Fibroblast of villous mesenchyme (primary cell): Measurements from ENCODE around the gene RRP7A. TPM values are rescaled to one million over a fixed set of nuclear protein-coding genes. Genes with fewer than 3 reads are reported as not detected.
"Not testable (repeated sequence)": the region's sequence is repeated elsewhere in the genome, so short reads cannot be mapped to it uniquely, and the experiment has no call there.

Experiments
- DNase-seq: peaks from one replicate; pipeline ENCODE4 v3.0.0-alpha.2; 2010; ENCODE audit warnings: low read depth
- H3K4me3 ChIP-seq: 2 replicates; pipeline ENCODE4 v1.5.1; 2011; ENCODE audit warnings: low read depth, mild to moderate bottlenecking, low read length
- total RNA-seq: library from RNA; depleted of rRNA; stranded (reverse); fragments of >200 nt; gene quantifications from 2 replicates; pipeline ENCODE4 v1.2.3, GENCODE V29; 2012
- TF ChIP-seq, protein P1 (sequence below): IDR thresholded peaks from 2 replicates; pipeline ENCODE4 v1.5.1; 2012; ENCODE audit warnings: low read depth, mild to moderate bottlenecking, low read length; ENCODE audit not compliant: insufficient read depth

RRP7A gene, protein sequence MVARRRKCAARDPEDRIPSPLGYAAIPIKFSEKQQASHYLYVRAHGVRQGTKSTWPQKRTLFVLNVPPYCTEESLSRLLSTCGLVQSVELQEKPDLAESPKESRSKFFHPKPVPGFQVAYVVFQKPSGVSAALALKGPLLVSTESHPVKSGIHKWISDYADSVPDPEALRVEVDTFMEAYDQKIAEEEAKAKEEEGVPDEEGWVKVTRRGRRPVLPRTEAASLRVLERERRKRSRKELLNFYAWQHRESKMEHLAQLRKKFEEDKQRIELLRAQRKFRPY
- total RNA-seq, result 24.5 and 29.8 TPM in 2 replicates

DNA sequence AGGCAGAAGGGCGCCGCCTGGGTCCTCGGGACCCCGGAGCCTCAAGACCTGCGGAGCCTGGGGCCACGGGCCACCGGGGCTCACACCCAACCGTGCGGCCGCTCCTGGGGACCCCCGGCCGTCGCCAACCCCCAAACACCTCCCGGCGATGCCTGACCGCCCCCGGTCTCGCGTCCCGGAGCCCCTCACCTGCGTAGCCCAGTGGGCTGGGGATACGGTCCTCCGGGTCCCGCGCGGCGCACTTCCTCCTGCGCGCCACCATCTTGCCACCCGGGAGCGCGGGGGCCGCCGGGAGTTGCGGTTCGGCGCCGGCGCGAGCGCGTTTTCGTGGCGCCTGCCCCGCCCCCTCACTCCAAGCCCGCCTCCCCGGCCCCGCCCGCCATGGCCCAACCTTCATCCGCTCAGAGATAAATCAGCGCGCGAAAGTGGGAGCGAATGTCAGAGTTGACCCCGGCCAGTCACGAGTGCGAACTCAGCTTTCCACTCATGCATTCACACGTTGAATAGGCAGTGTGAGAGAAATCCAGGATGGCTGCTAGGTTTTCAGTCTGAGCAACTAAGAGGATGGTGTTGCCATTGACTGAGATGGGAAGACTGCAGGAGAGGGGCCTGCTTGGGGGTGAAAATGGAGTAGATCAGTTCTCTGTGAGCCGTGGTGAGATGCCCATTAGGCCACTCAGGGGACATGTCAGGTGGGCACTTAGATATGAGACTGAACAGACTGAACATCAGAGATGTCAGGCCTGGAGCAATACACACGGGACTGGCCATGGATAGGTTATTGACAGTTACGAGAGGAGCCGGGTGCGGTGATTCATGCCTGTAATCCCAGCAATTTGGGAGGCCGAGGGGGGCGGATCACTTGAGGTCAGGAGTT is at the start of gene RRP7A:
RRP7A (minus strand) TSS at position 272 of the 877 bp plus-strand sequence; CDS start at position 262, 10 bp downstream.
- TF ChIP-seq, protein P1, sequence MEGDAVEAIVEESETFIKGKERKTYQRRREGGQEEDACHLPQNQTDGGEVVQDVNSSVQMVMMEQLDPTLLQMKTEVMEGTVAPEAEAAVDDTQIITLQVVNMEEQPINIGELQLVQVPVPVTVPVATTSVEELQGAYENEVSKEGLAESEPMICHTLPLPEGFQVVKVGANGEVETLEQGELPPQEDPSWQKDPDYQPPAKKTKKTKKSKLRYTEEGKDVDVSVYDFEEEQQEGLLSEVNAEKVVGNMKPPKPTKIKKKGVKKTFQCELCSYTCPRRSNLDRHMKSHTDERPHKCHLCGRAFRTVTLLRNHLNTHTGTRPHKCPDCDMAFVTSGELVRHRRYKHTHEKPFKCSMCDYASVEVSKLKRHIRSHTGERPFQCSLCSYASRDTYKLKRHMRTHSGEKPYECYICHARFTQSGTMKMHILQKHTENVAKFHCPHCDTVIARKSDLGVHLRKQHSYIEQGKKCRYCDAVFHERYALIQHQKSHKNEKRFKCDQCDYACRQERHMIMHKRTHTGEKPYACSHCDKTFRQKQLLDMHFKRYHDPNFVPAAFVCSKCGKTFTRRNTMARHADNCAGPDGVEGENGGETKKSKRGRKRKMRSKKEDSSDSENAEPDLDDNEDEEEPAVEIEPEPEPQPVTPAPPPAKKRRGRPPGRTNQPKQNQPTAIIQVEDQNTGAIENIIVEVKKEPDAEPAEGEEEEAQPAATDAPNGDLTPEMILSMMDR, result no peak
- peak; percentile 86 for DNase-seq

DNA sequence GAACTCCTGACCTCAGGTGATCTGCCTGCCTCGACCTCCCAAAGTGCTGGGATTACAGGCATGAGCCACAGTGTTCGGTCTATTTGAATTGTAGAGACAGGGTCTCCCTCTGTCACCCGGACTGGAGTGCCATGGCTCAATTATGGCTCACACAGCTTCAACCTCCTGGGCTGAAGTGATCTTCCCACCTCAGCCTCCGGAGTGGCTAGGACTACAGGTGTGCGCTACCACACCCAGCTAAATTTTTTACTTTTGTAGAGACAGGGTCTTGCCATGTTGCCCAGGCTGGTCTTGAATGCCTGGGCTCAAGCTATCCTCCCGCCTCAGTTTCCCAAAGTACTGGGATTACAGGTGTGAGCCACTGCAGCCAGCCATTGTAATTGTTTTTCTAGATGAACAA is 48.4 kb upstream of the RRP7A start:
- H3K4me3 ChIP-seq, DNase-seq: not testable (repeated sequence)

More for the DNA sequence above, at the start of gene RRP7A:
- H3K4me3 ChIP-seq, result peak within 1 kb of the TSS; percentile 87

DNA sequence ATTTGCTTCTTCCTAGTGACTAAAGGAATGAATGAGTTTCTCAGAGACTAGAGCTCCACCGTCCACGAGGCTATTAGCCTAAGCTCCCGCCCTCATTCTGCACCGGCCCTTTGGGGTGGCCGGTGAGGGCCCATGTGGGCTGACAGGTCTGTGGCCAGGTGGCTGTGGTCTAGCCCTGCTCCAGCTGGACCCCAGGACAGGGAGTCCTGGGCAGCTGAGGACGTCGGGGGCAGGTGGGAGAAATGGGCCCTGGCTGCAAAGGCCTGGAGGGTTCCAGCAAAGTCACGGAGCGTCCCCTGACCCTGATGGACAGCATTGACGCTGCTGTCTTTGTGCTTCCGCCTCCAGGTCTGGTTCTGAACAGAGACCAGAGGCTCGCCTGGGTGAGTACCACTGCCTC is 46.4 kb upstream of the RRP7A start:
- DNase-seq, result no peak
- no peak overlapping the region for H3K4me3 ChIP-seq
- TF ChIP-seq, protein P1, result no peak

DNA sequence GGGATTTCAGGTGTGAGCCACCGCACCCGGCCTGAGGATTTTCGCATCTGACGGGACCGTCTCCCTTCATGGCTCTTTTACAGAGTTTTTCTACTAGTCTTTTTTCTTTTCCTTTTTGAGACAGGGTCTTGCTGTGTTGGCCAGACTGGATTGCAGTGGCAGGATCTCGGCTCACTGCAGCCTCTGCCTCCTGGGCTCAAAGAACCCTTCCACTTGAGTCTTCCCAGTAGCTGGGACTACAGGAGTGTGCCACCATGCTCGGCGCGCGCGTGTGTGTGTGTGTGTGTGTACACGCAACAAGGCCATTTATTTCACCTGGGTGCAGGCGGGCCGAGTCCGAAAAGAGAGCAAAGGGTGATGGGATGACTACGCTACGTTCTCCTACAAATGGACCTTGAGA is 45.1 kb upstream of the RRP7A start:
- no peak overlapping the region for H3K4me3 ChIP-seq
- DNase-seq, result no peak
- TF ChIP-seq, protein P1, result no peak

DNA sequence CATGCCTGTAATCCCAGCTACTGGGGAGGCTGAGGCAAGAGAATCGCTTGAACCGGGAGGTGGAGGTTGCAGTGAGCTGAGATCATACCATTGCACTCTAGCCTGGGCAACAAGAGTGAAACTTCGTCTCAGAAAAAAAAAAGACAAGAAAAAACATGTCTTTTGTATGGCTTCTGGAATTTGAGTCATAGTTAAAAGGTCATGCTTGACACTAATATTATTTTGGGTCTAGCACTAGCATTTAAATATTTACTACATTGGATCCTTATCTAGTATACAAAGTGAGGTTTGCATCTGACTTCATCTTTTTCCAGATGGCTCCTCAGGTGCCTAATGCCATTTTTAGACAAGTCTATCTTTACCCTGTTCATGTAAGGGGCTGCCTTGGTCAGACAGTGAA is 44.3 kb upstream of the RRP7A start:
- not testable (repeated sequence) for DNase-seq, H3K4me3 ChIP-seq

DNA sequence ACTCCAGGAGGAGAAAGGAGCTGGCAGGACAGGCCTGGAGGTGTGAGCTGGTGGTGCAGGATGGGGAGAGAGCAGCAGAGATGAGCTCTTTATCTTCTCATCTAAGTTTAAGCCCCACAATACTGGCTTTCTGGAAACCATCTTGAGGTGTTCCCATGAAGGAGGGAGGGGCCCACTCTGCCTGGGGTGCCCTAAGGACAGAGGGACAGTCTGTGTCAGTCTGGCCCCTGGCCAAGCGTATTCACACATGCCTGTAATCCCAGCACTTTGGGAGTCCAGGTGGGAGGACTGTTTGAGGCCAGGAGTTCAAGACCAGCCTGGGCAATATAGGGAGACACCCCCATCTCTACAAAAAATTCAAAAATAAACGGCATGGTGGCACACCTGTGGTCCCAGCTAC is 43.1 kb upstream of the RRP7A start:
- no peak for DNase-seq
- H3K4me3 ChIP-seq, result no peak overlapping the region
- TF ChIP-seq, protein P1, result no peak

DNA sequence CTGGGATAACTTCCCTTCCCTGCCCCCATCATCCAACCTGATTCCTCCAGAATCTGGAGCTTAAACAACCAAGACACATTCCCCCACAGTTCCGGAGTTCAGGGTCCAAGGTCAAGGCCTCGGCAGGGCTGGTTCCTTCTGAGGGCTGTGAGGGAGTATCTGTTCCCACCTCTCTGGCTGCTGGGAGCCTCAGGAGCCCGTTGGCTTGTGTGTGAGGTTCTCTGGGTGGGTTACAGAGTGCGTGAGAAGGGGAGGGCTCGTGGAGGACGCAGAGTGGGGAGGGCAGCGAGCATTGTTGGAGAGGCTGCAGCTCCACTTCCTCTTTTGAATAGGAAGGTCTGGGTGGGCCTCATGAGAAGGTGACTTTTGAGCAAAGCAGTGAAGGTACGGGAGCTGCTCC is 42.7 kb upstream of the RRP7A start:
- no peak for DNase-seq
- TF ChIP-seq, protein P1, result no peak

DNA sequence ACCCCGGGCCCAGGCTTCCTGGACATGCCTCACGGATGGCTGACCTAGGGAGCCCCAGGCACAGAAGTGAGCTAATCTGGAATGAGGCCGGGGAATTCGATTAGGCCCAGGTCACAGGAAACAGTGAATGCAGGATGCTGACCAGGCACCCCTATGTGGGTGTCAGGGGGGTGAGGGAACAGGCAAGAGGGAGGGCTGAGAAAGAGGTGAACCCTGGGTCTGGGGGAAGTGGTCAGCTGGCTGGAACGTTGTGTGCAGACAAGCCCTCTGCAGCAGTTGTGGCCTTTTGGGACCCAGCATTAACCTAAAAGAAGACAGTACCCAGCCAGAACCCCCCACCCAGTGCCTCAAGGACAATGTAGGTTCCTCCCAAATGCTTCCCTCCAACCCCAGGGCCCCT is 42.3 kb upstream of the RRP7A start:
- TF ChIP-seq, protein P1, result no peak
- H3K4me3 ChIP-seq, result no peak overlapping the region
- no peak for DNase-seq

More for the DNA sequence above, 42.7 kb upstream of the RRP7A start:
- H3K4me3 ChIP-seq, result no peak overlapping the region
